Lower lobe of right lung (tissue), 2 donors: ENCODE measurements around the gene SNAPC4. TPM values are rescaled to one million over a fixed set of nuclear protein-coding genes. Genes with fewer than 3 reads are reported as not detected.
A peak's percentile ranks its signal among the peaks of the same experiment; 100 is the strongest.

Source experiments
- ATAC-seq, 2 donors: fragments of 200-7000 bp; cut with Tn5 transposase; one replicate each; pipeline ENCODE4 v1.9.1; 2020 to 2022; ENCODE audit warnings: mild to moderate bottlenecking in 2 of 2, moderate library complexity in 2 of 2
- DNase-seq: peaks from one replicate; pipeline ENCODE4 v3.0.0-alpha.2; 2020
- H3K27ac ChIP-seq: fragments of 200-600 bp; one replicate; pipeline ENCODE4 v1.8.0; 2022
- H3K27me3 ChIP-seq: fragments of 200-600 bp; one replicate; pipeline ENCODE4 v1.8.0; 2022; ENCODE audit warnings: low read depth
- H3K36me3 ChIP-seq: fragments of 200-600 bp; one replicate; pipeline ENCODE4 v1.8.0; 2022; ENCODE audit warnings: mild to moderate bottlenecking
- H3K4me1 ChIP-seq: fragments of 200-600 bp; one replicate; pipeline ENCODE4 v1.8.0; 2022
- H3K4me3 ChIP-seq: fragments of 200-600 bp; one replicate; pipeline ENCODE4 v1.8.0; 2022; ENCODE audit warnings: mild to moderate bottlenecking
- H3K9me3 ChIP-seq: fragments of 200-600 bp; one replicate; pipeline ENCODE4 v1.8.0; 2022
- CTCF ChIP-seq: fragments of 200-600 bp; IDR thresholded peaks from one replicate; pipeline ENCODE4 v1.8.0; 2022; ENCODE audit warnings: antibody characterized with exemption, mild to moderate bottlenecking
- intact Hi-C: fragments of 100-400 bp; cut with DNase I; formaldehyde crosslinking; loops from one replicate; pipeline ENCODE4 v1.11.0; 2022
- total RNA-seq: library from RNA; stranded (reverse); fragmentation: NEBNext Ultra II Directional; extraction: Animal tissue kit (Norgen Biotek cat#: 25700); gene quantifications from one replicate; pipeline ENCODE4 v1.2.1, GENCODE V29; 2021
- donor health status: DM: no; HTN: yes; CAD: no; lungs with severe emphysema.

The SNAPC4 gene
- total RNA-seq, 1 donor from 2014 or later = 7.4 TPM

DNA sequence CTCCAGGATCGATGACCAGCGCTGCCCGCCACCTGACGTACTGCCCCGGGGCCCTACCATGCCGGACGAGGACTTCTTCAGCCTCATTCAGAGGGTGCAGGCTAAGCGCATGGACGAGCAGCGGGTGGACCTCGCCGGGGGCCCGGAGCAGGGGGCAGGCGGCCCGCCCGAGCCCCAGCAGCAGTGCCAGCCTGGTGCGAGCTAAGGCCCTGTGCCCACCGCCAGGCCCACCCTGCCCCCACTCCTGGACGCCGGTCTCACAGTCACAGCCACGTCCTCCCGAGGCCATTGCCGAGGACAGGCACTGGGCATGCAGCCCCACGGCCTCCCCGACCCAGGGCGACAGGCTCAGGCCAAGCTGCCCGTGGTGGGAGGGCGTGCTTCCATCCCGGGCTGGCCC, 42.0 kb downstream of the SNAPC4 start:
- H3K4me1 ChIP-seq = peaks cover 32% of the 10 kb centered on the region
- peaks cover 10% of the 10 kb centered on the region for H3K36me3 ChIP-seq
- no peak overlapping the region for H3K4me3 ChIP-seq
- ATAC-seq (no peak), DNase-seq (no peak)
- H3K9me3 ChIP-seq = no peaks in the 10 kb centered on the region
- no peaks in the 10 kb centered on the region for H3K27me3 ChIP-seq
- no peak overlapping the region for H3K27ac ChIP-seq
- intact Hi-C loops = no loop called here
- no peak for TF ChIP-seq CTCF

DNA sequence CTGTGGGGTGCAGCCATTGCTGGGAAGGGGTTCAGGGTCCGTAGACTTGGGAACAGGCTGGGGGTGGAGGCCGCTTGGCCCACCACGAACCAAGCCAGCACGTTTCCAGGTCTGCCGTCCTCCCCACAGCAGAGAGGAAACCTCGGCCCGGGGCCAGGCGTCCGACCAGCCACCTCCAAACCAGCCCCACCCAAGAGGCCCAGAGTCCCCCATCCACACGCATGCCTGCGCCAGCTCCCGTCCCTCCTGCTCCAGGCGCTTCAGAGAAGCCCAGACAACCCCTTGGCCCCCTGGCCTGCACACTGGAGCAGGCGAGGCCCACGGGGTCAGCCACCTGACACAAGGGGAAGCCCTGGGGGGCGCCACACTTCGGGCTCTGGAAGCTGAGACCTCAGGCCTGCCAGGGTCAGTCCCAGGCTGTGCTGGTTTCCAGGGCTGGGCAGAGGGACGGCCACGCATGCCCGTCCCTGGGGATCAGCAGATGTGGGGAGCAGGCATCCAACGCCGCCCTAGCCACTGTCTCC, 42.7 kb downstream of the SNAPC4 start:
- intact Hi-C loops = no loop called here
- DNase-seq (no peak), ATAC-seq (no peak)

DNA sequence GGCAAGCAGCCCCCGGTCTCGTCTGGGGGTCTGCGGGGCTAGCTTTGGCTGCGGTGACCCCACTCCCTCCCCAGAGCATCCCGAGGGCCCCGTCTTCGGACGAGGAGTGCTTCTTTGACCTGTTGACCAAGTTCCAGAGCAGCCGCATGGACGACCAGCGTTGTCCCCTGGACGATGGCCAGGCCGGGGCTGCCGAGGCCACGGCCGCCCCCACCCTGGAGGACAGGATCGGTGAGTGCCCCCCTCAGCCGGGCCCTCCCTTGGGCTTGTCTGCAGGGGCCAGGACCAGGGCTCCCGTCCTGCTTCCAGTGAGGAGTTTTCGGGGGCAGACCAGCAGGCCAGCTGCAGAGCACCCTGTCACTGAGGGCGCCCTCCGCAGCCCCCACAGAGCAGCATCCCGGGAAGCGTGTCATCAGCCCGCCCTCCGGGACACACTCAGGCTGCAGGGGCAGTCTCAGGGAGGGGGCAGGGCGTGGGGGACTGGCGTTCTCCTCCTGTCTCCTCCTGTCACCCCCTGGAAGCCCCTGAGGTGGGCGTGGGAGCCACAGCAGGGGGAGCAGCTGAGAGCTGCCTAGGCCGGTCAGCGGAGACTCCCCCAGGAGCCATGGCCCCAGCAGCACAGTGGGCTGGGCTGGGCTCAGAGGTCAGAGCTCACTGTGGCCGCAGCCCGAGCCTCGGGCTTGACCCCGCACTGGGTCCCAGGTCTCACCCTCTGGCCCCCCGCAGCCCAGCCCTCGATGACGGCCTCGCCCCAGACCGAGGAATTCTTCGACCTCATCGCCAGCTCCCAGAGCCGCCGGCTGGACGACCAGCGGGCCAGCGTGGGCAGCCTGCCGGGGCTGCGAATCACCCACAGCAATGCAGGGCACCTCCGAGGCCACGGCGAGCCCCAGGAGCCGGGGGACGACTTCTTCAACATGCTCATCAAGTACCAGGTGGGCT, 44.1 kb downstream of the SNAPC4 start:
- peaks cover 10% of the 10 kb centered on the region for H3K36me3 ChIP-seq
- ATAC-seq (no peak), DNase-seq (no peak)
- H3K4me3 ChIP-seq = no peak overlapping the region
- H3K27ac ChIP-seq = no peak overlapping the region
- H3K4me1 ChIP-seq = peaks cover 17% of the 10 kb centered on the region
- no peak for TF ChIP-seq CTCF
- H3K27me3 ChIP-seq = no peaks in the 10 kb centered on the region
- intact Hi-C loops = no loop called here
- no peaks in the 10 kb centered on the region for H3K9me3 ChIP-seq

More for the DNA sequence above, 42.7 kb downstream of the SNAPC4 start:
- H3K36me3 ChIP-seq = peaks cover 10% of the 10 kb centered on the region
- TF ChIP-seq CTCF = no peak
- H3K9me3 ChIP-seq = no peaks in the 10 kb centered on the region
- H3K27me3 ChIP-seq = no peaks in the 10 kb centered on the region
- H3K4me3 ChIP-seq = no peak overlapping the region
- peaks cover 30% of the 10 kb centered on the region for H3K4me1 ChIP-seq
- no peak overlapping the region for H3K27ac ChIP-seq

- Histone ChIP-seq H3K36me3 (peaks cover 13% of the 10 kb centered on the region), H3K9me3 (no peaks in the 10 kb centered on the region), H3K27me3 (no peaks in the 10 kb centered on the region), H3K27ac (peak overlapping the region; percentile 18), H3K4me3 (no peak overlapping the region), H3K4me1 (peaks cover 17% of the 10 kb centered on the region)
- intact Hi-C loops = no loop called here
- DNase-seq = no peak
- TF ChIP-seq CTCF = no peak
- ATAC-seq = peak in 1 of 2 donors; percentile 13
These were observed 45.3 kb downstream of the SNAPC4 start for GRCh38 chr9:136354592-136355085.

DNA sequence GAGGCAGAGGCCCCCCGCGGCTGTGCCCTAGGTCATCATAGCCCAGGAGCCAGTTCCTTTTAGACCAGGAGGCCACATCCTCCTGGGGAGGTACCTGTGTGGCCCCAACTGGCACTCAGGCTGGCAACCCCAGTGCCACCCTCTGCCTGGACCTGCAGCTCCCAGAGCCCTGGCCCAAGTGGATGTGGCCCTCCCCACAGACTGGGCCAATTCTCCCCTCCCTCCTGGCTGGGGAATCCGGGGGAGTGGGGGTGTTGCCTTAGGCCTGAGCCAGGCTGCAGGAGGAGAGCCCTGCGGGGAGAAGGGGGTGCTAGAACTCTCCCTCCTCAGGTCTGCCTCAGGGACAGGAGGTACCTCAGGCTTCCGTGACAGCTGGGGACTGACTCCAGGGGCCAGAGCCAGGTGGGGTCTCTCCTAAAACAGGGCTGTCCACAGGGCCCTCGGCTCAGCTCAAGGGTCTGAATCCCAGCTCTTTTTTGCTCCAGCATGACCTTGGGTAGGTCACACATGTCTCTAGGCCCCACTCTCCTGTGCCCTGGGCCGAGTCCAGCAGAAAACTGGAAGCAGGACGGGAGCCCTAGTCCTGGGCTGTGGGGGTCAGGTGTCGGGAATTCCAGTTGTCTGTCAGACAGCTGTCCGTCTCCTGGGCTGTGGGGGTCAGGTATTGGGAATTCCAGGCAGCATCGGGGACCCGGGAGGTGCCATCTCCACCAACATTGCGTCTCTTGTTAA, 46.0 kb downstream of the SNAPC4 start:
- DNase-seq (no peak), ATAC-seq (no peak)
- Histone ChIP-seq H3K36me3 (peaks cover 14% of the 10 kb centered on the region), H3K9me3 (no peaks in the 10 kb centered on the region), H3K27ac (peak overlapping the region; percentile 24), H3K4me3 (no peak overlapping the region), H3K27me3 (no peaks in the 10 kb centered on the region), H3K4me1 (peaks cover 17% of the 10 kb centered on the region)
- intact Hi-C loops = no loop called here
- TF ChIP-seq CTCF = no peak
